SK-N-SH (cell line): ENCODE measurements around the gene USP12. TPM values are rescaled to one million over a fixed set of nuclear protein-coding genes. Genes with fewer than 3 reads are reported as not detected.

Experiments used
- CTCF ChIA-PET: fragments of 300-600, 350-600 bp; formaldehyde crosslinking; extraction: SDS; loops from one replicate; lab custom pipeline; 2021; lab: Yijun Ruan, JAX
- POLR2A ChIA-PET: fragments of 350-600 bp; sonication (Branson Sonifier 250); formaldehyde crosslinking; extraction: SDS; loops from one replicate; lab custom pipeline; 2020; ENCODE audit warnings: antibody characterized with exemption, inconsistent platforms; lab: Yijun Ruan, JAX
- DNase-seq: peaks from one replicate; pipeline ENCODE4 v3.0.0; 2012
- H2AFZ ChIP-seq: fragments of 200-600 bp; sonication (generic); 2 replicates; pipeline ENCODE4 v1.8.1; 2016; ENCODE audit warnings: antibody characterized with exemption, mild to moderate bottlenecking, low read depth
- H3F3A ChIP-seq: fragments of 200-600 bp; sonication (generic); replicated peaks from 2 replicates; pipeline ENCODE3; 2016; ENCODE audit warnings: antibody characterized with exemption, mild to moderate bottlenecking; ENCODE audit not compliant: insufficient read depth
- H3K27ac ChIP-seq, 2 experiments: fragments of 200-500 bp in 1 of 2; fragments of 200-600 bp in 1 of 2; sonication (Bioruptor generic) in 1 of 2; sonication (generic), shearing (Covaris generic) in 1 of 2; 2 replicates each; pipeline versions ENCODE4 v1.5.1 to v1.6.1; 2014 to 2016; ENCODE audit warnings: low read depth in 2 of 2, inconsistent platforms in 1 of 2, low read length in 1 of 2, mild to moderate bottlenecking in 1 of 2, mixed read lengths in 1 of 2
- H3K27me3 ChIP-seq: fragments of 200-600 bp; sonication (generic), shearing (Covaris generic); 2 replicates; pipeline ENCODE4 v1.6.1; 2016; ENCODE audit warnings: mixed run types; ENCODE audit not compliant: insufficient read depth
- H3K36me3 ChIP-seq, 2 experiments: fragments of 200-500 bp in 1 of 2; fragments of 200-600 bp in 1 of 2; sonication (Bioruptor generic) in 1 of 2; sonication (generic) in 1 of 2; replicated peaks in 1 of 2; 2 replicates each; pipeline versions ENCODE3 to v1.5.1; 2014 to 2016; ENCODE audit warnings: low read length in 1 of 2, mild to moderate bottlenecking in 1 of 2; ENCODE audit not compliant: insufficient read depth in 2 of 2, control insufficient read depth in 1 of 2
- H3K4me1 ChIP-seq, 2 experiments: fragments of 200-500 bp in 1 of 2; fragments of 200-600 bp in 1 of 2; sonication (Bioruptor generic) in 1 of 2; sonication (generic), shearing (Covaris generic) in 1 of 2; 2 replicates each; pipeline versions ENCODE4 v1.5.1 to v1.6.1; 2014 to 2016; ENCODE audit warnings: low read depth in 1 of 2, low read length in 1 of 2, mixed run types in 1 of 2; ENCODE audit not compliant: insufficient read depth in 2 of 2, control insufficient read depth in 1 of 2
- H3K4me2 ChIP-seq: fragments of 200-600 bp; sonication (generic), shearing (Covaris generic); 2 replicates; pipeline ENCODE4 v1.6.1; 2017; ENCODE audit warnings: mixed run types
- H3K4me3 ChIP-seq, 2 experiments: fragments of 200-500 bp in 1 of 2; fragments of 200-600 bp in 1 of 2; sonication (Bioruptor generic) in 1 of 2; sonication (generic), shearing (Covaris generic) in 1 of 2; 2 replicates each; pipeline versions ENCODE4 v1.5.1 to v1.8.1; 2014 to 2016; ENCODE audit warnings: low read depth in 2 of 2, inconsistent platforms in 1 of 2, low read length in 1 of 2, mild to moderate bottlenecking in 1 of 2, mixed read lengths in 1 of 2, moderate library complexity in 1 of 2
- H3K79me2 ChIP-seq: fragments of 200-600 bp; sonication (generic); 2 replicates; pipeline ENCODE4 v1.8.1; 2017; ENCODE audit warnings: mild to moderate bottlenecking; ENCODE audit not compliant: insufficient read depth
- H3K9ac ChIP-seq: fragments of 200-600 bp; sonication (generic); 2 replicates; pipeline ENCODE4 v1.6.1; 2017; ENCODE audit warnings: mixed run types
- H3K9me2 ChIP-seq: fragments of 200-600 bp; sonication (generic); 2 replicates; pipeline ENCODE4 v1.6.1; 2017; ENCODE audit warnings: mixed run types
- H3K9me3 ChIP-seq: fragments of 200-600 bp; sonication (generic); 2 replicates; pipeline ENCODE4 v1.6.1; 2017; ENCODE audit warnings: mixed run types, mild to moderate bottlenecking, moderate library complexity
- H4K20me1 ChIP-seq: fragments of 200-600 bp; sonication (generic); 2 replicates; pipeline ENCODE4 v1.6.1; 2017; ENCODE audit warnings: mild to moderate bottlenecking, mixed run types; ENCODE audit not compliant: insufficient read depth
- CTCF ChIP-seq: fragments of 200-600 bp; sonication (generic); IDR thresholded peaks from 2 replicates; pipeline ENCODE4 v1.6.1; 2017; ENCODE audit warnings: antibody characterized with exemption, mild to moderate bottlenecking, moderate library complexity
- ELF1 ChIP-seq: IDR thresholded peaks from 2 replicates; pipeline ENCODE4 v1.4.0; 2012
- EP300 ChIP-seq, 2 experiments: IDR thresholded peaks; 2 replicates each; pipeline versions ENCODE4 v1.4.0 to v1.6.1; 2012; ENCODE audit warnings: borderline replicate concordance in 1 of 2, low read depth in 1 of 2, low read length in 1 of 2
- EZH2phosphoT487 ChIP-seq: fragments of 200-600 bp; sonication (generic); IDR thresholded peaks from 2 replicates; pipeline ENCODE4 v1.6.1; 2017; ENCODE audit warnings: low read depth, mixed run types, mild to moderate bottlenecking, antibody characterized with exemption, moderate library complexity, borderline replicate concordance
- FOSL2 ChIP-seq: IDR thresholded peaks from 2 replicates; pipeline ENCODE4 v1.4.0; 2012; ENCODE audit warnings: low read depth, mild to moderate bottlenecking, moderate library complexity, borderline replicate concordance
- FOXJ3 ChIP-seq: sonication (generic); formaldehyde crosslinking; IDR thresholded peaks from 2 replicates; pipeline ENCODE4 v1.5.1; 2020; ENCODE audit warnings: mild to moderate bottlenecking, missing genetic modification reagents
- FOXM1 ChIP-seq: IDR thresholded peaks from 2 replicates; pipeline ENCODE4 v1.4.0; 2012; ENCODE audit warnings: low read depth, mild to moderate bottlenecking
- GATA2 ChIP-seq: sonication (generic); formaldehyde crosslinking; IDR thresholded peaks from 2 replicates; pipeline ENCODE4 v1.5.0; 2020; ENCODE audit warnings: mild to moderate bottlenecking, missing genetic modification reagents
- IRF3 ChIP-seq: fragments of 150-350 bp; IDR thresholded peaks from 2 replicates; pipeline ENCODE4 v1.6.1; 2016; ENCODE audit warnings: mild to moderate bottlenecking, low read depth, low read length
- JUND ChIP-seq: IDR thresholded peaks from 2 replicates; pipeline ENCODE4 v1.4.0; 2012
- MEF2A ChIP-seq: IDR thresholded peaks from 2 replicates; pipeline ENCODE4 v1.4.0; 2012; ENCODE audit warnings: low read depth, borderline replicate concordance
- MXI1 ChIP-seq: IDR thresholded peaks from 2 replicates; pipeline ENCODE4 v1.6.1; 2012; ENCODE audit warnings: mild to moderate bottlenecking, low read depth, low read length, improper control_type of control experiment
- NFIC ChIP-seq: IDR thresholded peaks from 2 replicates; pipeline ENCODE4 v1.4.0; 2012; ENCODE audit warnings: borderline replicate concordance
- NRF1 ChIP-seq: IDR thresholded peaks from 2 replicates; pipeline ENCODE4 v1.6.1; 2012; ENCODE audit warnings: low read depth, mild to moderate bottlenecking, low read length
- PBX3 ChIP-seq: IDR thresholded peaks from 2 replicates; pipeline ENCODE4; 2012
- POLR2AphosphoS5 ChIP-seq: IDR thresholded peaks from 2 replicates; pipeline ENCODE4 v1.6.1; 2012; ENCODE audit warnings: low read depth, low read length
- RAD21 ChIP-seq: IDR thresholded peaks from 2 replicates; pipeline ENCODE4 v1.6.1; 2012; ENCODE audit warnings: mild to moderate bottlenecking, low read length
- RFX5 ChIP-seq: IDR thresholded peaks from 2 replicates; pipeline ENCODE4 v1.6.1; 2012; ENCODE audit warnings: mild to moderate bottlenecking, improper control_type of control experiment, low read length
- RXRA ChIP-seq: IDR thresholded peaks from 2 replicates; pipeline ENCODE4 v1.4.0; 2012; ENCODE audit warnings: low read depth, mild to moderate bottlenecking, borderline replicate concordance
- SIN3A ChIP-seq: IDR thresholded peaks from 2 replicates; pipeline ENCODE4 v1.6.1; 2012; ENCODE audit warnings: low read depth, mild to moderate bottlenecking, low read length, moderate library complexity, borderline replicate concordance
- TAF1 ChIP-seq: IDR thresholded peaks from 2 replicates; pipeline ENCODE4 v1.6.1; 2012; ENCODE audit warnings: low read depth, mild to moderate bottlenecking, low read length, moderate library complexity, borderline replicate concordance
- TCF12 ChIP-seq: IDR thresholded peaks from 2 replicates; pipeline ENCODE4 v1.4.0; 2012
- TEAD4 ChIP-seq: IDR thresholded peaks from 2 replicates; pipeline ENCODE4 v1.4.0; 2012; ENCODE audit warnings: mild to moderate bottlenecking, borderline replicate concordance; ENCODE audit not compliant: insufficient read depth
- USF1 ChIP-seq: IDR thresholded peaks from 2 replicates; pipeline ENCODE4 v1.4.0; 2012; ENCODE audit warnings: low read depth, borderline replicate concordance
- USF2 ChIP-seq: fragments of 150-350 bp; IDR thresholded peaks from 2 replicates; pipeline ENCODE4 v1.6.1; 2017; ENCODE audit warnings: antibody characterized with exemption, low read length, low read depth, borderline replicate concordance
- YY1 ChIP-seq: IDR thresholded peaks from 2 replicates; pipeline ENCODE4 v1.4.0; 2012; ENCODE audit warnings: low read depth, mild to moderate bottlenecking
- WGBS: methylation state at CpG from one replicate; pipeline ENCODE4 v1.1.6; 2017; ENCODE audit warnings: low lambda C conversion rate; 5-methylcytosine and 5-hydroxymethylcytosine counted together
- polyA plus RNA-seq, 3 experiments: library from polyadenylated mRNA; depleted of rRNA; stranded (reverse); fragments of >200 nt; gene quantifications; 2 replicates each; pipeline ENCODE4 v1.2.3, GENCODE V29; 2012

Gene USP12
- polyA plus RNA-seq, 1 of the 3 experiments (the other 2 are of a cell fraction) = 5.0 TPM

GRCh38 chr13:27194209-27194608 is 22.6 kb upstream of the USP12 start:
- no peak overlapping the region for H3K4me3 ChIP-seq
- no peaks in the 10 kb centered on the region for H3K9me3 ChIP-seq
- H3K27me3 ChIP-seq = no peaks in the 10 kb centered on the region
- no peaks in the 10 kb centered on the region for H4K20me1 ChIP-seq
- TF ChIP-seq NFIC (no peak), SIN3A (no peak), JUND (no peak), GATA2 (no peak), EZH2phosphoT487 (no peak), POLR2AphosphoS5 (no peak), MEF2A (no peak), IRF3 (no peak), FOXM1 (no peak), RFX5 (no peak), FOSL2 (no peak), RXRA (no peak), FOXJ3 (no peak), ELF1 (no peak), MXI1 (no peak), USF2 (no peak), TCF12 (no peak)
- peaks cover 0 to 13% of the 10 kb centered on the region in 2 experiments; a peak in 2 of 4 replicates for H3K4me1 ChIP-seq
- H3K9ac ChIP-seq = no peak overlapping the region
- peaks cover 7% of the 10 kb centered on the region for H3F3A ChIP-seq
- H3K4me2 ChIP-seq = 0 out of 2 replicates have a peak overlapping the region, but pooled peaks have one; percentile 6
- ChIA-PET CTCF (interaction anchor here (1.9 kb wide), 1 partner anchor 11 kb away, joined by 4 read pairs; no protein-coding TSS in a partner anchor), POLR2A (no interaction called here)
- peaks cover 0 to 3% of the 10 kb centered on the region in 2 experiments for H3K36me3 ChIP-seq
- H3K27ac ChIP-seq = peak overlapping the region in 1 of 2 experiments; percentile 78; a peak in 2 of 4 replicates
- no peaks in the 10 kb centered on the region for H3K9me2 ChIP-seq
- WGBS = 94% methylated on average over 3 of the region's 3 CpGs
- no peaks in the 10 kb centered on the region for H3K79me2 ChIP-seq
- H2AFZ ChIP-seq = peak overlapping the region; percentile 12; the same call in 1 of the 2 replicates
- no peak for DNase-seq

GRCh38 chr13:27193496-27193895 is 21.9 kb upstream of the USP12 start:
- CTCF ChIA-PET = no interaction called here
- TF ChIP-seq MEF2A (no peak), NRF1 (no peak), JUND (no peak), RAD21 (no peak), RXRA (no peak), GATA2 (no peak), YY1 (no peak), EP300 (IDR thresholded peaks at IDR 0.05; ENCODE audit: borderline replicate concordance in 1 of 2, low read depth in 1 of 2, low read length in 1 of 2) (no peak), USF1 (no peak), CTCF (no peak), PBX3 (no peak), TCF12 (no peak), FOXJ3 (no peak), TEAD4 (no peak), TAF1 (no peak), POLR2AphosphoS5 (no peak)

More at GRCh38 chr13:27193496-27193895, 21.9 kb upstream of the USP12 start:
- Histone ChIP-seq H3K9me2 (no peaks in the 10 kb centered on the region), H3K4me3 (no peak overlapping the region), H3K4me1 (peaks cover 0 to 13% of the 10 kb centered on the region in 2 experiments; a peak in 2 of 4 replicates), H3K9ac (no peak overlapping the region), H3K36me3 (peaks cover 0 to 3% of the 10 kb centered on the region in 2 experiments), H3F3A (peaks cover 7% of the 10 kb centered on the region), H3K4me2 (no peak overlapping the region), H3K79me2 (no peaks in the 10 kb centered on the region), H3K9me3 (no peaks in the 10 kb centered on the region), H3K27ac (no peak overlapping the region), H3K27me3 (no peaks in the 10 kb centered on the region), H2AFZ (no peak overlapping the region), H4K20me1 (no peaks in the 10 kb centered on the region)
- POLR2A ChIA-PET = no interaction called here
- 94% methylated on average over 10 of the region's 10 CpGs for WGBS
- DNase-seq = no peak
